Measurements from ENCODE around the gene TULP3.

Gene TULP3

DNA sequence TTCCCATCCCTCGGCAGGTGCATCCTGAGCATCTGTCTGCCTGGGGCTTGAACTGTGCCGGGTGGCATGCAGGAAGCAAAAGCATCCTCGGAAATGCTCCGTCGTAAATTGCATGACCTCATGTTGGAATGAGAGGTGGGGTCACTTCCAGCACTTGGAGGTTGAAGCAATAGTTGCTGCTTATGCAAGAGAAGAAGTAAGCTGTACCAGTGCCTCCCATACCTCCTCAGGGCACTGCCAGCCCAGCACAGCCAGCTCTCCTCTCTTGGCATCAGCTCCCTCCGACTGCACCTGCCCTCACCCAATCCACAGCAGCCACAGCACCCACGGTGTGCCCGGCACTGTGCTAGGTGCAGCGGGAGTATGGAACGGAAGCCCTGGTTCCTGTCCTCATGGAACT, 80.1 kb downstream of the TULP3 start:
- DNase-seq (ENCODE audit: low spot score), result no peak

DNA sequence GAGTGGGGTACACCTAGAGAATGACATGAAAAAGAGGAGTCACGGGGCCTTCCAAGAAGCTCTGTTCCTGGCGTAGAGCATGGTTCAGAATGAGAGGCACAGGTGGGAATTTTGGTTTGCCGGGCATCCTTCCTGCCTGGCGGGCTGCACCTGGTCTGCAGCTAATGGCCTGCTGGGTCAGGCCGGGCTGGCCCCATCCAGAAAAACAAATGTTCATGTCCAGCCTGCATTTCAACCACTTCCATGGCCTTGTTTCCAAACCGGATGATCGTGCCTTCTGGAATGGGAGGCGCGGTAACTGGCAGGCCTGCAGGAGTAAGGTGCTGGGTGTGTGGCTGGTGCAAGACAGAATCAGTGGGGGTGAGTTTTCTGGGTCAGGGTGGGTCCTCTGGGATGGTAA, 82.9 kb downstream of the TULP3 start:
- no peak for DNase-seq (ENCODE audit: low spot score)

DNA sequence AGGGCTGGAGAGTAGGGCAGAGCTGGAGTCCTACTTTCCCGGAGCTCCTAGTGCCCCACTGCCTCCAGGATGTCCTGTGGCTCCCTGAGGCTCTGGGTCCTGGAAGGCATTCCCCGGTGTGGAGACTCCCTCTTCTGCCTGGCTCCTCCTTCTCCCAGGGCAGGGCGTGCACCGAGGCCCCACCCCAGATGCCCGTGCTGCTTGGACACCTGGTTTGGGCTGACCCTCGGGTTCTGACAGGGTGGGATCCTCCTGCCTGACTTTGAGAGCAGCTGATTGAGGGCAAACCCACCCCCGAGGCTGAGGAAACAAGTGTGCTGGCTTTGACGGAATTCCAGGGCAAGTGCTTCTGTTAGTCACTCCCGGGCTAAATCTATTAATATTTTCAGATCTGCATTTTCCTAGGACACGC, 83.9 kb downstream of the TULP3 start:
- DNase-seq (ENCODE audit: low spot score), result no peak

DNA sequence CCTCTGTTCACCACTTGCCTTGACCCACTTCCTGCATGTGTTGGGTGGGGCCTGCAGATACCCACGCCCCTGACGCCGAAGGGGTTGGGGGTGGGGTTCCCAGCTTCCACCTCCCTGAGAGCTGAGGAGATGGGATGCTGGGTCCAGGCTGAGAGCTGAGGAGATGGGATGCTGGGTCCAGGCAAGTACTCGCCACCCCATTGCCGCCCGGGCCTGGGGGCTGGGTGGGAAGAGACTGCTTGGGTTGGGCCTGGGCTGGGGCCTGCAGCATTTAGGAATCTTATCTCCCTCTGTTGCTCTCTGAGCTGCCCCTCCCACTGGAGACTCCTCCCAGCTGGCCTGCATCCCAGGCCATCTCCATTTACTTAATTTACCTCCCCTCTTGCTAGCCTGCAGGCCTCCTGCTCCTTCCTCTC, 85.9 kb downstream of the TULP3 start:
- DNase-seq (ENCODE audit: low spot score), result no peak

DNA sequence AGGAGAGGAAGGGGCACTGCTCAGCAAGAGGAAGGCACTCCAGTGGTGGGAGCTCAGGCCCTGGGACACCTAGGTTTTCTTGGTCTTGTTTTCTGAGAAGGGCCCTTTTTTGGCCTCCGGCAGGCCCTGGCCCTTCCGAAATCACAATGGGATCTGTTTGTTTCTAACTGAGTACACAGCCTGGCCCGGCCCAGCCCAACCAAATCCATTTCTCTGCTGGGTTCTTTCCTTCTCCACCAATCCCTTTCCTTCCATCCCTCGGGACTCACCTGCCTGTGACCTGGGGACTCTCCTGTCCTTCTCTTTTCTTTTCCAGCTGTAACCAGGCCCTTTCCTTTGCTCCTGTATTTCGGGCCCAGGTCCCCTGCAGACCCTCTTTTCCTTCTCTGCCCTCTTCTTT, 87.1 kb downstream of the TULP3 start:
- DNase-seq (ENCODE audit: low spot score), result no peak

DNA sequence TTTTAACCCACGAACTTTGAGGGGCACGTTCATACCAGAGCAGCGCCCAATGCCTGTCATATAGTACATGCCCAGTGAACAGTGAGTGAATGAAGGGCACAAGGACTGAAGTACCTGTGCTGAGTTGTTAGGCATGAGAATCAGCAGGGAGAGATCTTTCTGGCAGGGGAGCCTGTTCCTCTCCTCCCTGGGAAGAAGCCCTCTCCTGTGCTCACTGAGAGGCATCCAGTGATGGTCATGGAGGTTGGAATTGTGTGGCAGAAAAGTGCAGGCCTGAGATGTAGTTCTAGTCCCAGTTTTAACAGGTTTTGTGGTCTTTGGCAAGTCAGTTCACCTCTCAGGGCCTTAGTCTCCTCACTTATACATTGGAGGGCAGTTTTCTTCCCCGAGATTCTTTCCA, 89.1 kb downstream of the TULP3 start:
- no peak for DNase-seq (ENCODE audit: low spot score)

DNA sequence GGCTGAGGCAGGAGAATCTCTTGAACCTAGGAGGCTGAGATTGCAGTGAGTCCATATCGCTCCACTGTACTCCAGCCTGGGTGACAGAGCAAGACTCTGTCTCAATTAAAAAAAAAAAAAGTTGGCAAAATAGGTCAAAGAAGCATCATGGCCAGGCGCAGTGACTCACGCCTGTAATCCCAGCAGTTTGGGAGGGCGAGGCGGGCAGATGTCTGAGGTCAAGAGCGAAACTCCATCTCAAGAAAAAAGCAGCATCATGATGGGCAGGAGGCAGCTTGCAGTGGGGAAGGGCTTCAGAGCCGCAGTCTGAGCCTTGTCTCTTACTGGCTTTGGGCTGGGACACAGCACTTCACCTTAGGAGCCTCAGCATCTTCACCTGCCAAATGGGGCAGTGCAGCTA, 89.9 kb downstream of the TULP3 start:
- no peak for DNase-seq (ENCODE audit: low spot score)

DNA sequence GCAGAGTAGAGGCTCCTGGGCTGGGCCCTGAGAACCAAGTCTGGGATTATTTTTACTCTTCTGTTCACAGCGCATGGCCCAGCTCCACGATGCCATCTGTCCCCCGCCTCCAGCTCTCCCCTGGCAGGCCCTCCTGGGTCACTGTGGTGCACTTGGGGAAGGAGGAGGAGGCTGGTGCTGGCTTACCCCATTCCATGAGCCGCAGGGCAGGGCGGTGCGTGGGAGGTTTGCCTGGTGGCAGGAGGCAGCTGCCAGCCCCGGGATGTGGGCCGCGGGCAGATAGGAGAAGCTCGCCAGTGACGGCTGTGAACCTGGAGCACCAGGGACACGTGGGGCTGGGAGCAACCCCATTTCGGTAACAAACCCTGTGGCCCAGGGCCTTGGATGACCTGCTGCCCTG, 91.7 kb downstream of the TULP3 start:
- no peak for DNase-seq (ENCODE audit: low spot score)

DNA sequence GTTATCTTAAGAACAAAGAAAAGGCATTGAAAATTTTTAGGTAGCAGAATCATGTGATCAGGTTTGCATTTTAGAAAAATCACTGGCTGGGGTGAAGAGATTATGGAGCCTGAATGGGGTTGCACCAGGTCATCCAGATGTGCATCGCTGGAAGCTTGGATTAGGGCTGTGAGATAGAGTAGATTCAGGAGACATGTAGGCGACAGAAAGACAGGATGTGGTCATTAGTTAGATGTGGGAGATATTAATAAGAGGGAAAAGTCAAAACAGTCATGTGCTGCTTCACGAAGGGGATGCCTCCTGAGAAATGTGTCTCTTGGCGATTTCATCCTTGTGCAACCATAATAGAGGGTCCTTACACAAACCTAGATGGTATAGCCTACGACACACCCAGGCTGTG, 93.6 kb downstream of the TULP3 start:
- DNase-seq (ENCODE audit: low spot score), result no peak

DNA sequence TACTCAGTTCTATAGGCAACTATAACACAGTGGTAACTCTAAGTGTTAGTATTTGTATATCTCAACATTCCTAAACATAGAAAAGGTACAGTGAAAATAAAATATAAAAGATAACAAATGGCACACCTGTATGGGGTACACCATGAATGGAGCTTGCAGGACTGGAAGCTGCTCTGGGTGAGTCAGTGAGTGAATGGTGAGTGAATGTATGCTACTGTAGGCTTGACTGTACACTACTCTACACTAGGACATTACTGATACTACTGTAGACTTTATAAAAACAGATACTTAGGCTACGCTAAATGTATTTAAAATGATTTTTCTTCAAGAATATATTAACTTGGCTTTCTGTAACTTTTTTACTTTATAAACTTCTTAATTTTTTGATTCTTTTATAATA, 94.0 kb downstream of the TULP3 start:
- DNase-seq (ENCODE audit: low spot score), result no peak

DNA sequence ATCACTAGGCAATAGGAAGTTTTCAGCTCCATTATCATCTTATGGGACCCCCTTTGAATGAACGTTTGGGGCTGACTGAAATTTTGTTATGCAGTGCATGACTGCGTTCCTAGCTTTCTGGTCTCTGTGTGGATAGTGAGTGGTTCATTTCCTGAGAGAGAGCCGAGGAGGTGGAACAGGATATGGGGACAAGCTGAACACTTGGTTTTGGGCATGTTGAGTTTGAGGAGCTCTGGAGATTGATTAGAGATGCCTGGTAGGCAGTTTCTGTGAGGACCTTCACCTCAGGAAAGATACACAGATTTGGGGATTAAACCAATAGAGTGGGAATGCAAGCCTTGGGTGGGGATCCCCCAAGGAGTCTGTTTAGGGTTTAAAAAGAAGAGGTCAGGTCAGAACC, 96.2 kb downstream of the TULP3 start:
- DNase-seq (ENCODE audit: low spot score), result no peak

DNA sequence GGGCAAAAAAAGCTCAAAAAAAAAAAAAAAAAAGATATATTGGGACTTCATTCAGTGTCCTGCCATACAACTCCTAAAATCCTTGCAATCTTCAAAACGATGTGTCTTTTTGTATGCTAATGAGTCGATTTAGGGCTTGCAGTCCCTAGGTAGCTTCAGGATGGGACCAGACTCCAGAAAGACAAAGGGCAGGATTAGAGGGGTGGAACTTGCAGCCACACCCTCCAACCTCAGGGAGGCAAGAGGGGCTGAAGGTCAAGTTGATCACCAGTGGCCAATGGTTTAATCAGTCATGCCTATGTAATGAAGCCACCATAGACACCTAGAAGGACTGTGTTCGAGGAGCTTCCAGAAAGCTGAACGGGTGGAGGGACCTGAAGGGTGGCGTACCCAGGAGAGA, 97.8 kb downstream of the TULP3 start:
- no peak for DNase-seq (ENCODE audit: low spot score)

All from NAMALWA (cell line).